Measurements from ENCODE around the gene DPF3.

DPF3 gene

GRCh38 chr14:72700338-72701236, 193.3 kb downstream of the DPF3 start:
- TF ChIP-seq GATA3 (IDR thresholded peaks at IDR 0.05; ENCODE audit: low read depth, low read length), result no peak
- no peak for TF ChIP-seq GATA2 (IDR thresholded peaks at IDR 0.05; ENCODE audit: low read depth, low read length)

- TF ChIP-seq GATA3 (IDR thresholded peaks at IDR 0.05; ENCODE audit: low read depth, low read length) (no peak), GATA2 (IDR thresholded peaks at IDR 0.05; ENCODE audit: low read depth, low read length) (no peak)
Observed at GRCh38 chr14:72699852-72700257, 194.0 kb downstream of the DPF3 start.

- TF ChIP-seq GATA2 (IDR thresholded peaks at IDR 0.05; ENCODE audit: low read depth, low read length) (no peak), GATA3 (IDR thresholded peaks at IDR 0.05; ENCODE audit: low read depth, low read length) (no peak)
Observed at GRCh38 chr14:72699443-72699842, 194.5 kb downstream of the DPF3 start.

GRCh38 chr14:72692696-72693095, 201.2 kb downstream of the DPF3 start:
- no peak for TF ChIP-seq GATA2 (IDR thresholded peaks at IDR 0.05; ENCODE audit: low read depth, low read length)
- TF ChIP-seq GATA3 (IDR thresholded peaks at IDR 0.05; ENCODE audit: low read depth, low read length), result no peak

GRCh38 chr14:72690324-72690723, 203.6 kb downstream of the DPF3 start:
- no peak for TF ChIP-seq GATA3 (IDR thresholded peaks at IDR 0.05; ENCODE audit: low read depth, low read length)
- TF ChIP-seq GATA2 (IDR thresholded peaks at IDR 0.05; ENCODE audit: low read depth, low read length), result no peak

GRCh38 chr14:72688990-72689671, 204.8 kb downstream of the DPF3 start:
- no peak for TF ChIP-seq GATA3 (IDR thresholded peaks at IDR 0.05; ENCODE audit: low read depth, low read length)
- TF ChIP-seq GATA2 (IDR thresholded peaks at IDR 0.05; ENCODE audit: low read depth, low read length), result no peak

- TF ChIP-seq GATA2 (IDR thresholded peaks at IDR 0.05; ENCODE audit: low read depth, low read length) (no peak), GATA3 (IDR thresholded peaks at IDR 0.05; ENCODE audit: low read depth, low read length) (0 out of 2 replicates have a peak, but pooled peaks have one; percentile 38)
Observed at GRCh38 chr14:72686832-72687231, 207.1 kb downstream of the DPF3 start.

GRCh38 chr14:72686101-72686500, 207.8 kb downstream of the DPF3 start:
- TF ChIP-seq GATA3 (IDR thresholded peaks at IDR 0.05; ENCODE audit: low read depth, low read length) (no peak), GATA2 (IDR thresholded peaks at IDR 0.05; ENCODE audit: low read depth, low read length) (no peak)

- TF ChIP-seq GATA3 (IDR thresholded peaks at IDR 0.05; ENCODE audit: low read depth, low read length), result no peak
- TF ChIP-seq GATA2 (IDR thresholded peaks at IDR 0.05; ENCODE audit: low read depth, low read length), result no peak
Observed at GRCh38 chr14:72685456-72685855, 208.4 kb downstream of the DPF3 start.

- TF ChIP-seq GATA3 (IDR thresholded peaks at IDR 0.05; ENCODE audit: low read depth, low read length) (no peak), GATA2 (IDR thresholded peaks at IDR 0.05; ENCODE audit: low read depth, low read length) (no peak)
Observed at GRCh38 chr14:72683787-72684186, 210.1 kb downstream of the DPF3 start.

- TF ChIP-seq GATA2 (IDR thresholded peaks at IDR 0.05; ENCODE audit: low read depth, low read length) (no peak), GATA3 (IDR thresholded peaks at IDR 0.05; ENCODE audit: low read depth, low read length) (no peak)
Observed at GRCh38 chr14:72682188-72682587, 211.7 kb downstream of the DPF3 start.

- TF ChIP-seq GATA3 (IDR thresholded peaks at IDR 0.05; ENCODE audit: low read depth, low read length) (no peak), GATA2 (IDR thresholded peaks at IDR 0.05; ENCODE audit: low read depth, low read length) (no peak)
Observed at GRCh38 chr14:72680853-72681640, 212.9 kb downstream of the DPF3 start.

- TF ChIP-seq GATA3 (IDR thresholded peaks at IDR 0.05; ENCODE audit: low read depth, low read length), result no peak
- no peak for TF ChIP-seq GATA2 (IDR thresholded peaks at IDR 0.05; ENCODE audit: low read depth, low read length)
Observed at GRCh38 chr14:72679536-72680151, 214.3 kb downstream of the DPF3 start.

GRCh38 chr14:72679141-72679535, 214.8 kb downstream of the DPF3 start:
- TF ChIP-seq GATA3 (IDR thresholded peaks at IDR 0.05; ENCODE audit: low read depth, low read length), result no peak
- TF ChIP-seq GATA2 (IDR thresholded peaks at IDR 0.05; ENCODE audit: low read depth, low read length), result no peak
